ENCODE measurements around the gene EYA3.

The EYA3 gene, protein sequence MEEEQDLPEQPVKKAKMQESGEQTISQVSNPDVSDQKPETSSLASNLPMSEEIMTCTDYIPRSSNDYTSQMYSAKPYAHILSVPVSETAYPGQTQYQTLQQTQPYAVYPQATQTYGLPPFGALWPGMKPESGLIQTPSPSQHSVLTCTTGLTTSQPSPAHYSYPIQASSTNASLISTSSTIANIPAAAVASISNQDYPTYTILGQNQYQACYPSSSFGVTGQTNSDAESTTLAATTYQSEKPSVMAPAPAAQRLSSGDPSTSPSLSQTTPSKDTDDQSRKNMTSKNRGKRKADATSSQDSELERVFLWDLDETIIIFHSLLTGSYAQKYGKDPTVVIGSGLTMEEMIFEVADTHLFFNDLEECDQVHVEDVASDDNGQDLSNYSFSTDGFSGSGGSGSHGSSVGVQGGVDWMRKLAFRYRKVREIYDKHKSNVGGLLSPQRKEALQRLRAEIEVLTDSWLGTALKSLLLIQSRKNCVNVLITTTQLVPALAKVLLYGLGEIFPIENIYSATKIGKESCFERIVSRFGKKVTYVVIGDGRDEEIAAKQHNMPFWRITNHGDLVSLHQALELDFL

DNA sequence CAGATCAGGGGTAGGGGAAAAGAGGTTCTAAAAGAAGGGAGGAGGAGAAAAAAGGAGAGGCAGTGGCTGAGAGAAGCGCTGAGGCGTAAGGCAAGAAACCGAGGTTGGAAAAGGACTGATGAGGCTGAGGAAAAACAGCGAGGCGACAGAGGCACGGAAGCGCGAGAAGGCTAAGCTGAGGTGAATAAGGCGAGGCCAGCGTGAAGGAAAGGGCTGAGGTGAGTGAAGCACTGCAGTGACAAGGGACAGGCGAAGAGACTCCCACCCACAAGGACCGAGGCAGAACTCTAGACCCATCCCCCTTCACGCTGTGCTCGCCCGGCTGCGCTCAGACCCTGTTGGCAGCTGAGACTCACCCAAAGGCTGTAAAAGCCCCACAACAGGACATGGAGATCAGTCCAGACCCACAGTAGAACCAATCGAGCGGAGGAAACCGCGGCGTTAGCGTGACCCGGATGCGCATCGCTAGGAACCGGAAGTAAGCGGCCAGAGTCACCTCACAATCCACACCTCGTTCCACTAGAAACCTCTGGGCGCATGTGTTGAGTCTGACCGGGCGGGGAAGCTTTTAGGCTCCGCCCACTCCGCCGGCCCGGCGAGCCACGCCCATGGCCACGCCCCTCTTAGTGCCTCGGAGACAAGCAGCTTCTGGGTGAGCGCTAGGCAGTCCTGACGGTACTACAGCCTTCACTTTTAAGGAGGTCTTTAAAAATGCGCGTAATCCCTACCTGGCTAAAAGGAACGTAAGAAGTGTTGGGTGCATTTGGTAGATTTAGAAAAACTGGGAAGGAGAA is at the start of gene EYA3:
EYA3 (minus strand) TSS at position 443 of the 794 bp plus-strand sequence. CDS start 30,584 bp downstream, outside the sequence.
- peak within 1 kb of the TSS; percentile 93 for H3K4me3 ChIP-seq (ENCODE audit: low read depth, low read length)

DNA sequence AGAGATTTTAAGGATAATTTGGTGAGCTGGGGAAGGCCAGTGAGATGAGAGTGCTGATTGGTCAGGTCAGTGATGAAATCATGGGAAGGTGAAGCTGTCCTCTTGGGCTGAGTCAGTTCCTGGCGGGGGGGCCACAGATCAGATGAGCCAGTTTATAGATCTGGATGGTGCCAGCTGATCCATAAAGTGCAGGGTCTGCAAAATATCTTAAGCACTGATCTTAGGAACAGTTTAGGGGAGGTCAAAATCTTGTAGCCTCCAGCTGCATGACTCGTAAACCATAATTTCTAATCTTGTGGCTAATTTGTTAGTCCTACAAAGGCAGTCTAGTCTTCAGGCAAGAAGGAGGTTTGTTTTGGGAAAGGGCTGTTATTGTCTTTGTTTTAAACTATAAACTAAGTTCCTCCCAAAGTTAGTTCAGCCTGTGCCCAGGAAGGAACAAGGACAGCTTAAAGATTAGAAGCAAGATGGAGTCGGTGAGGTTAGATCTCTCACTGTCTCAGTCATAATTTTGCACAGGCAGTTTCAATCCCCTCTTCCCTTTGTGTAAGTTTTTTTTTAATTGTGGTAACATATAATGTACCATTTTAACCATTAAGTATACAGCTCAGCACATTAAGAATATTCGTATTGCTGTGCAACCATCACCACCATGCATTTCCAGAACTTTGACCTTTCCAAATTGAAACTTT is 48.7 kb upstream of the EYA3 start:
- H3K4me3 ChIP-seq (ENCODE audit: low read depth, low read length): no peak overlapping the region

DNA sequence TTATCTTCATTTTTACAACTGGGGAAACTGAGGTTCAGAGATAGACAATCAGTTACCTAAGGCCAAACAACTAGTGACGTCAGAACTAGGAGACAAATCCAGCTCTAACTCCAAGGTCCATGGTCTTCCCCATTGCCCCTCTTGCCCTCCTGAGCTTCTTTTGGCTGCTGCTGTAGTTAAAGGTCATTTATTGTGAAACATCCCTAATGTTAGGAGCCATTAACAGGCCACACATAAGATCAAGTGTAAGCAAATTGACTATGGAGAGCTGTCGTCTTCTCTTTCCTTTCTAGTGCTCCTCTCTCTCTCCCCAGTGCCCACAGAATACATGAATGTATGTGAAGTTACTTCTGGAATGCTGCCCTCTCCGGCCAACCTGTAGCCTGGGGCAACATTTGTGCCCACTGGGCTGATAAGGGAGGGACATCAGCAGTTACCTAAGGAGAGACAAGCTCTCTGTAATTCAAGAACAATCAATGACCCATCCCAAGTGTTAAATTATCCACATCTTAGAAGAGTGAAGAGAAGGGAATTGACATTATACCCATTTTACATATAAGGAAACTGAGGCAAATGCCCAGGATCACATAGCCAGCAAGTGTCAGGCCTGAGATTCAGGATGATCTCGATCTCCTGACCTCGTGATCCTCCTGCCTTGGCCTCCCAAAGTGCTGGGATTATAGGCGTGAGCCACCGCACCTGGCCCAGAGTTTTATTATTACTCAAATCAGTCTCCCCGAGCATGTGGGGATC is 47.9 kb upstream of the EYA3 start:
- H3K4me3 ChIP-seq (ENCODE audit: low read depth, low read length): no peak overlapping the region

DNA sequence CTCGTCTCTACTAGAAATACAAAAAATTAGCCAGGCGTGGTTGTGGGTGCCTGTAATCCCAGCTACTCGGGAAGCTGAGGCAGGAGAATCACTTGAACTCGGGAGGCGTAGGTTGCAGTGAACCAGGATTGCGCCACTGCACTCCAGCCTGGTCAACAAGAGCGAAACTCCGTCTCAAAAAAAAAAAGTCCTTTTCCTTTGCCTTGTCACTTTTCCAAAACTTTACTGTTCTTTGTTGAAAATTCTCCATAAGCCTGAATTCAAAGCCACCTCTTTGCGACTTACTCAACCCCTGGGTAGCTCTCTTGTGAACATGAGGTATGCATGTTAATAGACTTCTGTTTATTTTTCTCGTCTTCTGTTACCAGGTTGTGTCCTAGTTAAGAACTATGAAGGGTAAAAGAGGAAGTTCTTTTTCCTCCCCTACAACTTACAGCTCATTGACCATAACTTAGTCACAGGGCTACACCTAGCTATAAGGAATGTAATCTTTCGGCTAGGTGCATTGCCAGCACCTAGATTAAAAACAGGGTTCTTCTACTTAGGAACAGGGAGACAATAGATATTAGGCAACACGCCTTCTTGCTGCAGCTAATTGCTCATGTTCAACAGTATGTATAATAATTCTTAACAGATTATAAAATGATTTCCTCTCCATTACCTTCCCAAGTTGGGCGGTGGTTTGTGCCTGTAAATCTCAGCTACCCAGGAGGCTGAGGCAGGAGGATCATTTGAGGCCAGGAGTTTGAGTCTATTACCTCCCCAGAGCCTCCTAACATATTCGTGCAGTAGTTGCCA is 47.2 kb upstream of the EYA3 start:
- H3K4me3 ChIP-seq (ENCODE audit: low read depth, low read length): no peak overlapping the region

DNA sequence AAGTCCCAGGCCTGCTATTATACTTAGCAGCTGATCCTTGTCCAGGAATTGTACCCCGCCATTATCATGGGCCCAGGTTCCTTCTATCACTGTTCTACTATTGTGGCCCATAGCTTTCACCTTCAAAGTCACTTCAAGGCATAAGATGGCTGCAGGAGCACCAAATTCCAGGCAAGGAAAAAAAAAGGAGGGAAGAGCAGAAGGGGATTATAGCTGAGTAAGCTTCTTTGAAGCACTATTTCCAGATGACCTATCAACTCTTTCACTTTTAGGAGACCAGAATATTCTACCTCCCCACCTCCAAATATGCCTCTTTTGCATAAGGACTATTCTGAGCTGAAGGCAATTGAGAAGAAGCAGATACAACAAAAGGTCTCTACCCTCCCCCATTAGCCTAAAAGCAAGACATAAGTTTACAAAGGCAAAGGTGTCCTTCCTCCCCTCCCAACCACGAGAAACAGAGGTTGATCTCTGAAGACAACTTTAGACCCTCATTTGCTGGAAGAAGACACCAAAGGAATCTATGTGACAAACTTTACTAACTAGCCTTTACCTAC is 46.3 kb upstream of the EYA3 start:
- no peak overlapping the region for H3K4me3 ChIP-seq (ENCODE audit: low read depth, low read length)

DNA sequence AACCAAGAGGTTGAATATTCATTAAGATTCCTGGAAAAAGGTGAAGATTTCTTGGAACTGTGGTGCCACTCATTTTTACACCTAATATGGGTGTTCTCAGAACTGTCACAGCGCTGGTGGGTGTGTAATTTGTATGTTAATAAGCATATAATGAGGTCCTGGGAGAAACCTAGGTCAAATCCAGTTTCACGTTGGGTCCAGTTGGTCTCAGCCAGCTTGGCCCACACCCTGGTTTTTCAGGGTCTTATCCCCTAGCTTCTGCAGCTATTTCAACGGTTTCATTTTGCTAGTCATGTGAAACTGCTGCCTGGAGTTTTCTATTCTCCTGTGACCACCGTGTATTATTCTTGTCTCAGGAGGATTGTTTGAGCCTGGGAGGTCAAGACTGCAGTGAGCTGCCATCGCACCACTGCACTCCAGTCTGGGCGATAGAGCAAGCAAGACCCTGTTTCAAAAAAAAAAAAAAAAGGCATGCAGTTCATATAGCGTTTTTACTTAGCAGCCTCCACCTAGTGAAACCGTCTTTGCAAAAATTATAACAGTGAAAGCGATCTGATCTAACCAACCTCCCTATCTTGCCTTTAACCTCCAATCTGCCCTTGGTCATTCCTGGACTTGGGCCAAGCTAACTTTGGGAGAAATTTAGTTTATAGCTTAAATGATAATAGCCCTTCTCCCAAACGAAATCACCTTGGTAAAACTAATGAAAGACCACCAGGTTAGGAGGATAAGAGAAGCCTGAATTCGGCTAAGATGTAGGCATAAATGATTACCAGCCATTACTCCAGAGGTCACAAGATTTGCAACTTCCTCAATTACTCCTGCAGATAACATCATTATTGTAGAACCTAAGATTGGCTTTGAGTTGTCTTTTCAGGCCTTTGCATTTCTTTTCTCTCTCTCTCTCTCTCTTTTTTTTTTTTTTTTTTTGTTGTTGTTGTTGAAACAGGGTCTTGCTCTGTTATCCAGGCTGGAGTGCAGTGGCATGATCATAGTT is 44.1 kb upstream of the EYA3 start:
- H3K4me3 ChIP-seq (ENCODE audit: low read depth, low read length): no peak overlapping the region

DNA sequence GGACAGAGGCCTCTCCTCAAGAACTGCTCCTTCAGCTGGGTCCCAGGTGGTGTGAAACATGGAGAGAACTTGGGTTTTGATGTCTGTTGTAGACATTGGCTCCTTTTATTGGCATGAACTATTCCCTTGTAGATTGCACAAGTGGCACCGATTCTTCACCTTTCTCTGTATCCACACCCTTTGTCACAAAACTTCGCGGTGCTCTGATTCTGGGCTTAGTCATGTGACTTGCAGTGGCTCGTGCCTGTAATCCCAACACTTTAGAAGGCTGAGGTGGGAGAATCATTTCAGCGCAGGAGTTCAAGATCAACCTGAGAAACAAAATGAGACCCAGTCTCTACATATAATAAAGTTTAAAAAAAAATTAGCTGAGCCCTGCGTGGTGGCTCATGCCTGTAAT is 42.5 kb upstream of the EYA3 start:
- no peak overlapping the region for H3K4me3 ChIP-seq (ENCODE audit: low read depth, low read length)

DNA sequence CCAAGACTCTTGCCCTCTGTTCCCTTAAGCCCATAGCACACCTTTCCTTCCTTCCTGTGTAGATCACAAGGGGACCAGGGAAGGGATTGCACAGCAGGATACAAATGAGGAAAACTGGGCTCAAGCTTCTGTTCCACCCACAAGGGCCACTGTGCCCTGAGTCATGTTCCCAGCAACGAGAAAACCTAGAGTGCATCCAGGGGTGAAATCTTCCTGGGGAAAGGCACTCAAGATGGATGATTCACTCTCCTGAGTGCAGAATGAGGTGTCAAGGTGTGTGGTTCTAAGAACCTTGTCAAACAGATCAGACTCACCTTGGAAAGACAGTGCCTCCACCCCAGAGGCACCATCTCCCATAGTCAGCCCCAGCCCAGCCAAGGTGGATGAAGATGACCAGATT is 40.7 kb upstream of the EYA3 start:
- H3K4me3 ChIP-seq (ENCODE audit: low read depth, low read length): no peak overlapping the region

DNA sequence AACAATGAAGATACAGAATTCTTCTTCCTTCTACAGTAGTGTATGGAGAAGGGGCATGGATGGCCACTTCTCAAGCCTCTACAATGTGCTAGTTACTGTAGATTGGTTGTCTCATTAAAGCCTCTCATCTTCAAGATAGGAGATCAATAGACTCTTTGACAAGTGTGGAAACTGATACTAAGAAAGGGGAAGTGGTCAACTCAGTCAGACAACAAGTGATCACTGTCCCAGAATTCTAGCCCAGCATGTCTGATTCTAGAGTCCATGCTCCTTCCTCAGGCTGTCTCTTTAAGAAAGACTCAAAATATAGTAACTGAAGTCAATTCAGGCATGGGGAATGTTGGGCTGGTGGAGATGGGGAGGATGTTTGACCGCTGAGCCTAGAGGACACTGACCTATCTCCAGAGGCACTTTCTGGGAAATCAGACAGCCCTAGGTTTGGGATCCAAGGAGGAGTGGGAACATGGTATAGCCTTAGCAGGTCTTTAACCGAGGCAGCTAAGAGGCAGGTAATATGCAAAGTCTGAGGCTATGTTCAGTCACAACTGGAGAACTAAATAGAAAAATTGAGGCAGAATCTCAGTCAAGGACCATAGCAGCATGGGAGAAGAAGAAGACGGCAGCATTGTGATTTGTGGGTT is 39.3 kb upstream of the EYA3 start:
- H3K4me3 ChIP-seq (ENCODE audit: low read depth, low read length): no peak overlapping the region

DNA sequence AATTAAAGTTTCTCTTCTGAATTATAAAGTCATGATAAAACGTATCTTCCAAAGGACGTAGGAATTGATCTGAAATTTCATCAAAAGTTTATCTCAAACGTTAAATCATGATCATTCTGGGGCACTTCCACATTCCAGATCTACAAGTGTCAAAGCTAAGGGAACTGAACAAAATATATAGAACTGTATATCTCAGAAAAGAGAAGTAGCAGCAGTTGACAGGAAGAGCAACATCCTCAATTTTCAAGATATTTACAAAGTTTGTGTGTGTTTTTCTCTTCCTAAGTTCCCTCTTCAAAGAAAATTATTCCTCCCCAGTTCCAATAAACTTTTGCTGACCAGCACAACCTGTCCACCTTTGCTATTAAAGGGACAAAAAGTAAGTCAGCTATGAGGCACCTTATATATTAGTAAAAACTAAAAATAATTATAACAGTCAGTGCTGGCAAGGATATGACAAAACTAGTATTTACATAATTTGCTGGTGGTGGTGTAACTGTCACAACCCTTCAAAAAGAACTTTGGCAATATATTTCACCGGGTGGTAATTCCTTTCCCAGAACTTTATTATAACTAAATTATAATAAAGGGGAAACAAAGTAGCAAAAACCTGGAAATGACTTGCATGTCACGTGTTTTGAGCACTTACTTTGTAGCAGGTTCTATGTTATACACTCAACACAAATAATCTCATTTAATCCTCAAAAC is 38.5 kb upstream of the EYA3 start:
- no peak overlapping the region for H3K4me3 ChIP-seq (ENCODE audit: low read depth, low read length)

DNA sequence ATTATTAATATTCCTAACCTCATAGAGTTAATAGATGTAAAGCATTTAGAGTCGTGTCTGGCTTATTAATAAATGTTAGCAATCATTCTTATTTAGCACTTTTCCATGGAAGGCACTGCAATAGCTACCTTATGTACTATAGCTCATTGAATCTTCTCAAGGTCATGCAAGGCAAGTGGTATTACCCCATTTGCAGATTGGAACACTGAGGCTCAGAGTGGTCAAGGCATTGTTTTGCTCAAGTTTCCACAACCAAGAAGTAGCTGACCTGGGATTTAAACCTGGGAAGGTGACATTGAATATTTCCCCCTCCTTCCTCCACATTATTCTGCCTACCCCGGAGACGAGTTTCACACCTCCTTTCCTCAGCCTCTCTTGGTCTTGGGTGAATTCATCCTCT is 37.8 kb upstream of the EYA3 start:
- no peak overlapping the region for H3K4me3 ChIP-seq (ENCODE audit: low read depth, low read length)

DNA sequence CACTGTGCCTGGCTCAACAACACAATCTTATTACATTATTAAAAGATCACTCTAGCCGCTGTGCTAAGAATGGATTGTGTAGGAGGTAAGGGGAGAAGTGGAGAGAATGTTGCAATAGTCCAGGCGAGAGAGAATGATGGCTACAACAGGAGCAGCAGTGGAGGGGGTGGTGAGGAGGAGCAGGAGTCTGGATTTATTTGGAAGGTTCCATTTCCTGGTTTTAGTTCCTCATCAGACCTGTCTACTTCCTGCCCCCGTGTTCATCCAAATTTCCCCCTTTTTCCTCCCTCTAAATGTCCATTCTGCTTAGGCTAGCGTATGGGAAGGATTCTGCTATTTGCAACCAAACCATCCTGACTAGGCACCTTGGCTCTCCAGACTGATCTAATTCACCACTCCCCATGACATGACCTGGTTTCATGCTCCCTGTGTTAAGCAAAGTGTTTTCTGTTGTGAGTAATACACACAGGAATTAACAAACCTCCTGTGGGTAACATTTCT is 35.1 kb upstream of the EYA3 start:
- H3K4me3 ChIP-seq (ENCODE audit: low read depth, low read length): no peak overlapping the region

DNA sequence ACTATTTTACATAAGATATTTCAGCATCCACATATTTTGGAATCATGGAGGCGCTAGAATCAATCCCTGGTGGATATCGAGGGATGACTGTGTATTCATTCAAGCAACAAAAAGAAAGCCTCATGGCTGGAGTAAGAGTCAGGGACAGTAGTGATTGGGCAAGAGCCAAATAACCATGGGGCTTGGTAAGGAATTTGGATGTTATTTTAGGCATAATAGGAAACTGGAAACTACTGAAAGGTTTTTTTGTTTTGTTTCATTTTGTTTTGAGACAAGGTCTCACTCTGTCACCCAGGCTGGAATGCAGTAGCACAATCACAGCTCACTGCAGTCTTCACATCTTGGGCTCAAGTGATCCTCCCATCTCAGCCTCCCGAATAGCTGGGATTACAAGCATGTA is 33.8 kb upstream of the EYA3 start:
- no peak overlapping the region for H3K4me3 ChIP-seq (ENCODE audit: low read depth, low read length)

DNA sequence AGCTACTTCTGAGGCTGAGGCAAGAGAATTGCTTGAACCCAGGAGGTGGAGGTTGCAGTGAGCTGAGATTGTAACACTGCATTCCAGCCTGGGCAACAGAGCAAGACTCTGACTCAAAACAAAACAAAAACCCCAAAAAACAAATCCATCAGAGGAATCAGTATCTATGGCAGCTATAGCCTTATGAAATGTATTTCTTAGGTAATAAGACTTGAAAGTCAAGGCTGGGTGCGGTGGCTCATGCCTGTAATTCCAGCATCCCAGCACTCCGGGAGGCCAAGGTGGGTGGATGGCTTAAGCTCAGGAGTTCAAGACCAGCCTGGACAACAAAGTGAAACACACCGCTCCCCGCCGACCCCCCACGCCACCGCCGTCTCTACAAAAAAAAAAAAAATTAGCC is 31.1 kb upstream of the EYA3 start:
- H3K4me3 ChIP-seq (ENCODE audit: low read depth, low read length): no peak overlapping the region

DNA sequence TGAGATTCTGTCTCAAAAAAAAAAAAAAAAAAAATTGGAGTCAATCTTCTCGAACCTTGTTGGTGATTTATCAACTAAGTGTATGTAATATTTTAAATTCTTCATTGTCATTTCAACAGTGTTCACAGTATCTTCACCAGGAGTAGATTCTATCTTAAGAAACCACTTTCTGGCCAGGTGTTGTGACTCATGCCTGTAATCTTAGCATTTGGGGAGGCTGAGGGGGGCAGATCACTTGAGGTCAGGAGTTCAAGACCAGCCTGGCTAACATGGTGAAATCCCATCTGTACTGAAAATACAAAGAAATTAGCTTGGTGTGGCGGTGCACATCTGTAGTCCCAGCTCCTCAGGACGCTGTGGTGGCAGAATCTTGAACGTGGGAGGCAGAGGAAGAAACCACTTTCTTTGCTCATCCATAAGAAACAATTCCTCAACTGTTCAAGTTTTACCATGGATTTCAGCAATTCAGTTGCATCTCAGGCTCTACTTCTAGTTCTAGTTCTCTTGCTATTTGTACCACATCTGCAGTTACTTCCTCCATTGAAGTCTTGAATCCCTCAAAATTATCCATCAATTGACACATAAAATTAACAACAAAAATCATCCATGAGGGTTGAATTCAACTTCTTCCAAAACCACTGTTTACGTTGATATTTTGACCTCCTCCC is 30.4 kb upstream of the EYA3 start:
- no peak overlapping the region for H3K4me3 ChIP-seq (ENCODE audit: low read depth, low read length)

DNA sequence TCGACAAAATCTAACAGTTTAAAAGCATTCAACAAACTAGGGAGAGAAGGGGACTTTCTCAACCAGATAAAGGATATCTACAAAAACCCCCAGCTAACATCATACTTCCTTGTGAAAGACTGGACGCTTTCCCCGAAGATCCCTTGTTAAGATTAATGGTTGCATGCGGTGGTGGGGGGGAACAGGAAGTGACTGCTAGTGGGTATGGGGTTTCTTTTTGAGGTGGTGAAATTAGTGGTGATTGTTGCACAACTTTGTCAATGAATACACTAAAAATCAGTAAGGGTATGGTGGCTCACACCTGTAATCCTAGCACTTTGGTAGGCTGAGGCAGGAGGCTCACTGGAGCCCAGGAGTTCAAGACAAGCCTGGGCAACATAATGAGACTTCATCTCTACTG is 26.9 kb upstream of the EYA3 start:
- H3K4me3 ChIP-seq (ENCODE audit: low read depth, low read length): no peak overlapping the region
